ENCODE measurements around the gene ZNF526. TPM values are rescaled to one million over a fixed set of nuclear protein-coding genes. Genes with fewer than 3 reads are reported as not detected.

Gene ZNF526
- total RNA-seq, 2 donors from 2014 or later: 18.5 to 23.7 TPM

DNA sequence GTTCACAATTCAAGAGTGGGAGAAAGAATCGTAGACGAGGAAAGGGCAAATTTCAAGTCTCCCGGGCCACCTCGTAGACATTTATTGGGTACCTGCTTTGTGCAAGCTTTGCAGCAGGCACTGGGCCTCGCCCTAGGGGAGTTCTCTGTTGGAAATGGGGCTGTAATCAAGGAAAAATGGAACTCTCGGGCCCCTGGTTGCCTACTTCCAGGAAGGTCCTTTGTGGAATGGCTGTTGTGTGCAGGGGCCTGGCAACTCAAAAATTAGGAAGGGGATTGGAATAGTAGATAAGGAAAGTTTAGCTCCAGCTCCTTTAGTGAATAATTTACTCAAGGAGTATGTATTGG is 612 bp downstream of the ZNF526 start:
- DNase-seq (ENCODE audit: low spot score) (no peak), ATAC-seq (no peak)
- H3K27me3 Mint-ChIP-seq: no peaks in the 10 kb centered on the region
- peaks cover 49 to 52% of the 10 kb centered on the region in 2 donors for H3K4me1 Mint-ChIP-seq (ENCODE audit: low read depth in 2 of 2)
- peak overlapping the region; percentile 87 to 93 for H3K27ac Mint-ChIP-seq
- H3K9me3 Mint-ChIP-seq: no peaks in the 10 kb centered on the region
- H3K36me3 Mint-ChIP-seq: peaks cover 10% of the 10 kb centered on the region
- peak overlapping the region; percentile 96 for H3K4me3 Mint-ChIP-seq

- ATAC-seq (no peak), DNase-seq (ENCODE audit: low spot score) (no peak)
- Mint-ChIP-seq H3K27me3 (no peaks in the 10 kb centered on the region), H3K27ac (no peak overlapping the region), H3K4me3 (no peak overlapping the region), H3K4me1 (ENCODE audit: low read depth in 2 of 2) (peaks cover 29 to 40% of the 10 kb centered on the region in 2 donors), H3K9me3 (no peaks in the 10 kb centered on the region), H3K36me3 (peaks cover 14% of the 10 kb centered on the region)
These were observed 5.0 kb downstream of the ZNF526 start for GRCh38 chr19:42224940-42225717.

GRCh38 chr19:42225718-42226292 is 5.7 kb downstream of the ZNF526 start:
- Mint-ChIP-seq H3K36me3 (peaks cover 14% of the 10 kb centered on the region), H3K27ac (no peak overlapping the region), H3K9me3 (no peaks in the 10 kb centered on the region), H3K27me3 (no peaks in the 10 kb centered on the region), H3K4me3 (no peak overlapping the region), H3K4me1 (ENCODE audit: low read depth in 2 of 2) (peaks cover 22 to 35% of the 10 kb centered on the region in 2 donors)
- DNase-seq (ENCODE audit: low spot score): no peak
- no peak for ATAC-seq

DNA sequence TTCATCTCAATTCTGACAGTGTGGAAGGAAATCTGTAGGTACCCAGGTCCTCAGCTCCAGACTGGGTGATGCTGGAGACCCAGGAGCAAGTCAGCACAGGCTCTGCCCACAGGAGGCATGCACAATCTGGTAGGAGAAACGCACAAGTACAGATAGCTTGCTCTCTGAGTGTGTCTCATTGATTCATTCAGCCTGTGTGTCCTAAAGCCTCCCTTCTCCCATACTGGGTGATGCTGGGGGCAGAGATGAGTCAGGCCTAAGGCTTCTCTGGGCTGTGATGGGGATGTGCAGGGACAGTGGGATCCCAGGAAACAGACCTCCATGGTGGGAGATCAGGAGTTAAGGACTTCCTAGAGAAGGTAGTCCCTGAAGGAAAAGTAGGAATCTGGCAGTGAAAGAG is 6.8 kb downstream of the ZNF526 start:
- H3K27ac Mint-ChIP-seq: no peak overlapping the region
- peaks cover 14% of the 10 kb centered on the region for H3K36me3 Mint-ChIP-seq

GRCh38 chr19:42228641-42229040 is 8.5 kb downstream of the ZNF526 start:
- Mint-ChIP-seq H3K27ac (peak overlapping the region in 1 of 2 donors; percentile 76), H3K4me1 (ENCODE audit: low read depth in 2 of 2) (peaks cover 9 to 27% of the 10 kb centered on the region in 2 donors), H3K9me3 (no peaks in the 10 kb centered on the region), H3K27me3 (no peaks in the 10 kb centered on the region), H3K36me3 (peaks cover 10% of the 10 kb centered on the region), H3K4me3 (no peak overlapping the region)
- DNase-seq (ENCODE audit: low spot score): no peak
- ATAC-seq: no peak

More for the DNA sequence above, 6.8 kb downstream of the ZNF526 start:
- DNase-seq (ENCODE audit: low spot score) (no peak), ATAC-seq (no peak)
- no peaks in the 10 kb centered on the region for H3K9me3 Mint-ChIP-seq
- H3K4me1 Mint-ChIP-seq (ENCODE audit: low read depth in 2 of 2): peaks cover 18 to 32% of the 10 kb centered on the region in 2 donors
- no peak overlapping the region for H3K4me3 Mint-ChIP-seq
- H3K27me3 Mint-ChIP-seq: no peaks in the 10 kb centered on the region

- H3K27ac Mint-ChIP-seq: peak overlapping the region in 1 of 2 donors; percentile 76
- ATAC-seq (no peak), DNase-seq (ENCODE audit: low spot score) (no peak)
- H3K36me3 Mint-ChIP-seq: peaks cover 10% of the 10 kb centered on the region
- no peaks in the 10 kb centered on the region for H3K9me3 Mint-ChIP-seq
- no peaks in the 10 kb centered on the region for H3K27me3 Mint-ChIP-seq
- H3K4me3 Mint-ChIP-seq: no peak overlapping the region
- peaks cover 9 to 29% of the 10 kb centered on the region in 2 donors for H3K4me1 Mint-ChIP-seq (ENCODE audit: low read depth in 2 of 2)
These were observed 9.3 kb downstream of the ZNF526 start for GRCh38 chr19:42229301-42229854.

- Mint-ChIP-seq H3K27me3 (no peaks in the 10 kb centered on the region), H3K9me3 (no peaks in the 10 kb centered on the region), H3K4me3 (no peak overlapping the region), H3K4me1 (ENCODE audit: low read depth in 2 of 2) (peaks cover 9 to 27% of the 10 kb centered on the region in 2 donors), H3K36me3 (peaks cover 7% of the 10 kb centered on the region), H3K27ac (peak overlapping the region in 1 of 2 donors; percentile 76)
- no peak for ATAC-seq
- DNase-seq (ENCODE audit: low spot score): no peak
These were observed 9.8 kb downstream of the ZNF526 start for GRCh38 chr19:42229855-42230351.

DNA sequence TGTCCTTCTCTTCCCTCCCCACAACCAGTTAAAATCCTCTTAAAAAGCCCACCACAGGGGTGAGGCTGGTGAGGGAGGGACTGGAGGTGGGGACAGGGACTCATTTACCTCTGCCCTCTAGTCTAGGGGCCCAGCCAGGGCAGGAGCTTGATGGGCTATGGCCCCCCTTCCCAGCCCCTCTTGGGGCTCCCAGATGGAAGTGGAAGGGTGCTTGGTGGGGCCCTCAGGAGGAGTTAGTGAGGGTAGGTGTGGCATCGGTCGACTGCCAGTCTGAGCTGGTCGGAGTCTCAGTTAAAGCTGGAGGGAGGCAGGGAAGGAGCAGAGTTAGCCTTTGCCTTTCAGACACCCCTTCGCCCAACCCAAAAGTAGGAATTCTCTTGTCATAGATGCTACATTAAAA is 10.5 kb downstream of the ZNF526 start:
- H3K27ac Mint-ChIP-seq: no peak overlapping the region
- H3K4me3 Mint-ChIP-seq: no peak overlapping the region
- DNase-seq (ENCODE audit: low spot score) (no peak), ATAC-seq (no peak)
- no peaks in the 10 kb centered on the region for H3K27me3 Mint-ChIP-seq
- no peaks in the 10 kb centered on the region for H3K9me3 Mint-ChIP-seq
- H3K4me1 Mint-ChIP-seq (ENCODE audit: low read depth in 2 of 2): peaks cover 13 to 31% of the 10 kb centered on the region in 2 donors
- peaks cover 4% of the 10 kb centered on the region for H3K36me3 Mint-ChIP-seq

GRCh38 chr19:42232435-42232834 is 12.3 kb downstream of the ZNF526 start:
- no peak overlapping the region for H3K27ac Mint-ChIP-seq

GRCh38 chr19:42233106-42233505 is 13.0 kb downstream of the ZNF526 start:
- peaks cover 9 to 33% of the 10 kb centered on the region in 2 donors for H3K4me1 Mint-ChIP-seq (ENCODE audit: low read depth in 2 of 2)
- no peaks in the 10 kb centered on the region for H3K9me3 Mint-ChIP-seq
- ATAC-seq: no peak
- no peak for DNase-seq (ENCODE audit: low spot score)
- no peak overlapping the region for H3K4me3 Mint-ChIP-seq
- no peak overlapping the region for H3K27ac Mint-ChIP-seq
- no peaks in the 10 kb centered on the region for H3K36me3 Mint-ChIP-seq
- H3K27me3 Mint-ChIP-seq: no peaks in the 10 kb centered on the region

More at GRCh38 chr19:42232435-42232834, 12.3 kb downstream of the ZNF526 start:
- ATAC-seq (no peak), DNase-seq (ENCODE audit: low spot score) (no peak)
- Mint-ChIP-seq H3K36me3 (no peaks in the 10 kb centered on the region), H3K27me3 (no peaks in the 10 kb centered on the region), H3K4me3 (no peak overlapping the region), H3K9me3 (no peaks in the 10 kb centered on the region), H3K4me1 (ENCODE audit: low read depth in 2 of 2) (peaks cover 9 to 34% of the 10 kb centered on the region in 2 donors)

DNA sequence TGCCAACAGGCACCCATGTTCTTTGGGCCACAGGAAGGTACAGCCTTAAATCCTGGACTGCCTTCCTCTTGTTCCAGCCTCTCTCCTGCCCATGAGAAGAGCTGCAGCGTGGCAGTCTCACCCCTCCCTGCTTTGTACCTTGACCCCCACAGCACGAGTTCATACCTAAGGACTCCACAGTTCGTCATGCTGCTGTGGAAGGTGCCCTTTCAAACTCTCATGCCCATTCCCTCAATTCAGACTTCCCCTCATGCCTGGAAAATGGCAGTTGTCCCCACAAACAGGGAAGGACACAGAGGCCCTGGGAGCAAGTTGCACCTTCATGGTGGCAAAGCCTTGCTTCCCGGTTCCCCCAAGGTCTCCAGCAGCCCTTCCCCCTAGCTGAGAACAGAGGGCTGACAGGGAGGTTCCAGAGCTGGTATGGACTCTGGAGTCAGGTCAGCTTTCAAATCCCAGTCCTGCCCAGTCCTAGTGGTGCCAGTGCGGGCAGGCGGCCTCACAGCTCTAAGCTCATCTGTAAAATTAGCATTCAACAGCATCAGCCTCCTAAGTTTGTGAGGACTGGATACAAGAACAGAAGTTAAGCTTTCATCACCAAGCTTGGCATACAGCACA is 13.7 kb downstream of the ZNF526 start:
- Mint-ChIP-seq H3K36me3 (no peaks in the 10 kb centered on the region), H3K4me1 (ENCODE audit: low read depth in 2 of 2) (peaks cover 7 to 29% of the 10 kb centered on the region in 2 donors), H3K4me3 (no peak overlapping the region), H3K9me3 (no peaks in the 10 kb centered on the region), H3K27me3 (no peaks in the 10 kb centered on the region), H3K27ac (peak overlapping the region in 1 of 2 donors; percentile 61)
- DNase-seq (ENCODE audit: low spot score) (no peak), ATAC-seq (no peak)

DNA sequence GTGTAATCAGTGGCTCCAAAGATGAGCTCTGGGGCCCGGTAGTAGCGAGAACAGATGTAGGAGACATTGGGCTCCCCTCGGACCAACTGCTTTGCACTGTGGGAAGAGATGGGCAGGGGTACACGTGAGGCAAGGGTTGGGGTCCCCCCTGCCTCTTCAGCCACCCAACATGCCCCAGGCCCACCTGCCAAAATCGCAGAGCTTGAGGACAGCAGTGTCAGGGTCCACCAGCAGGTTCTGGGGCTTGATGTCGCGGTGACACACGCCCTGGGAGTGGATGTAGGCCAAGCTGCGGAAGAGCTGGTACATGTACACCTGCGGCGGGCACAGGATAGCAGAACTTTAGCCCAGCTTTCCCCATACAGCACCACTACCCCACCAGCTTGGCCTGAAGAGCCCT is 14.3 kb downstream of the ZNF526 start:
- H3K27me3 Mint-ChIP-seq: no peaks in the 10 kb centered on the region
- ATAC-seq: no peak
- peaks cover 10 to 31% of the 10 kb centered on the region in 2 donors for H3K4me1 Mint-ChIP-seq (ENCODE audit: low read depth in 2 of 2)
- H3K27ac Mint-ChIP-seq: no peak overlapping the region
- H3K9me3 Mint-ChIP-seq: no peaks in the 10 kb centered on the region
- DNase-seq (ENCODE audit: low spot score): no peak
- H3K36me3 Mint-ChIP-seq: no peaks in the 10 kb centered on the region
- no peak overlapping the region for H3K4me3 Mint-ChIP-seq

DNA sequence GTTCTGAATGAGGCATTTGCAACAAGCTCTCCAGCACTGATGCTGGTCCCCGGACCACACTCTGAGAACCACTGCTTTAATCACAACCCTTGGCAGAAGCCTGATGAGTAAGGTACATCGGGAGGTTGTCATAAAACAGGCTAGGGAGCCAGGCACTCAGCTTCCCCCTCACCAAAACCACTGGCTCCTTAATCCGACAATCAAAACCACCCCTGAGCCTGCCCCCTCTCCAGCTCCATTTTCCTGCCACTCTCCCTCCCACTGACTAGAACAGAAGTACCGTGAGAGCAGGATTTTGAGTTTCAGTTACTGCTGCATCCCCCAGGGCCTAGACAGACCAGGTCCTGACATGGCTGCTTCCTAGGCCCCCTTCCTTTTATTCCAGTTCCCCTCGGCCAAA is 15.1 kb downstream of the ZNF526 start:
- H3K4me3 Mint-ChIP-seq: no peak overlapping the region
- no peaks in the 10 kb centered on the region for H3K9me3 Mint-ChIP-seq
- peak overlapping the region; percentile 33 to 49 for H3K27ac Mint-ChIP-seq
- no peaks in the 10 kb centered on the region for H3K27me3 Mint-ChIP-seq
- ATAC-seq: no peak
- peaks cover 3% of the 10 kb centered on the region for H3K36me3 Mint-ChIP-seq
- DNase-seq (ENCODE audit: low spot score): no peak
- H3K4me1 Mint-ChIP-seq (ENCODE audit: low read depth in 2 of 2): peaks cover 19 to 34% of the 10 kb centered on the region in 2 donors

Data from natural killer cell treated with Interleukin-12 subunit alpha and Interleukin-12 subunit beta and Interleukin-15 and Interleukin-18, amount 100 ng/mL, for 72 hours (primary cell).